GM21723 (cell line): Measurements from ENCODE around the gene EPHB2.

Experiments used
- ATAC-seq: cut with Tn5 transposase; IDR thresholded peaks from one replicate; pipeline ENCODE4 v1.9.1; 2021; ENCODE audit warnings: mild to moderate bottlenecking, moderate library complexity; ENCODE audit not compliant: unreplicated experiment

Gene EPHB2

DNA sequence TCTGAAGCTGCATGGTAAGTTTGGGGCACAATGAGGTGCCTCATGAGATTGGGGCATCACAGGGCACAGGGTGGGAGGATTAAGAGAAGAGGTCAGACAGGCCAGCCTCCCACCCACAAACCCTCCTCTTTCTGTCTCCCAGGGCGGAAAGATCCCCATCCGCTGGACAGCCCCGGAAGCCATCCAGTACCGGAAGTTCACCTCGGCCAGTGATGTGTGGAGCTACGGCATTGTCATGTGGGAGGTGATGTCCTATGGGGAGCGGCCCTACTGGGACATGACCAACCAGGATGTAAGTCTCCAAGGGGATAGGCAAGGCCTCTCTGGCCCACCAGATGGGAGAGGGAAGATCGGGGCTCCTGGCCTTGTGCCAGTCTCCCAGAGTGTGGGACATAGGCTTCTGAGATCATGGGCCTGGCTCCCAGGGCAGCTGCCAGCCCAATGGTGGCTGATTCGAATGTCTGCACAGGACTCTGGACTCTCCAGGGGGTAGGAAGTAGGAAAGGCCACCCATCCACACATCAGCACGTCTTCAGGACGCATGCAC, 198.3 kb downstream of the EPHB2 start:
- ATAC-seq: no peak

DNA sequence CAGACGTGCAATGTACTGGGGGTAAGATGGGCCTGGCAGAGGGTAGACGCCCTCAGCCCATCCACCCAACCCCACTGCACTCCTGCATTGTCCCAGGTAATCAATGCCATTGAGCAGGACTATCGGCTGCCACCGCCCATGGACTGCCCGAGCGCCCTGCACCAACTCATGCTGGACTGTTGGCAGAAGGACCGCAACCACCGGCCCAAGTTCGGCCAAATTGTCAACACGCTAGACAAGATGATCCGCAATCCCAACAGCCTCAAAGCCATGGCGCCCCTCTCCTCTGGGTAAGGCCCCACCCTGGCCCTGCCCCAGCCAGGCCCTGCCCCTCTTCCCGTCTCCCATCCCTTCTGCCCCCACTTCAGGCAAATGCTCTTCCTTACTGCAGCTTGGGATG, 199.6 kb downstream of the EPHB2 start:
- ATAC-seq: no peak

DNA sequence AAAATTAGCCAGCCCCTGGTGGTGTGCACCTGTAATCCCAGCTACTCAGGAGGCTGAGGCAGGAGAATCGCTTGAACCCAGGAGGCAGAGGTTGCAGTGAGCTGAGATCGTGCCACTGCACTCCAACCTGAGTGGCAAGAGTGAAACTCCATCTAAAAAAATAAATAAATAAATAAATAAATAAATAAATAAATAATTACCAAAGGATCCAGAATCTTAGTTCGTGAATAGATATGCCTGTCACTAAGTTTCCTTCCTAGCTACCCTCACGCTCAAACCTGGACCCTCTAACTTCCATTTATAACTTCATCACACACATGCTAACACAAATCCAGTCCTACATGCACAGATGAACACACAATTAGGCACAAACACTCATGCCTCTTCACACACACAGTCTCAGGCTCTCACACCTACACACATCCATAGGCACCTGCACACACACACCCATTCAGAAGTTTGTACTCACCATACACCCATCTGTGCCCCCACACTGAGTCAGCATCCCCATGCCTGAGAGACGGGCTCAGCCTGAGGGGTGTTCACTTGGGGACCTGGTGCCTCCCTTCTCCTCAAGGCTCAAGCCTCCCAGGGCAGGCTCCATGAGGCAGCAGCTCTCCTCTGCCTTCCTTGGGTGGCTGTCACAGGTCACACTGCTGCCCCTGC, 200.5 kb downstream of the EPHB2 start:
- no peak for ATAC-seq

DNA sequence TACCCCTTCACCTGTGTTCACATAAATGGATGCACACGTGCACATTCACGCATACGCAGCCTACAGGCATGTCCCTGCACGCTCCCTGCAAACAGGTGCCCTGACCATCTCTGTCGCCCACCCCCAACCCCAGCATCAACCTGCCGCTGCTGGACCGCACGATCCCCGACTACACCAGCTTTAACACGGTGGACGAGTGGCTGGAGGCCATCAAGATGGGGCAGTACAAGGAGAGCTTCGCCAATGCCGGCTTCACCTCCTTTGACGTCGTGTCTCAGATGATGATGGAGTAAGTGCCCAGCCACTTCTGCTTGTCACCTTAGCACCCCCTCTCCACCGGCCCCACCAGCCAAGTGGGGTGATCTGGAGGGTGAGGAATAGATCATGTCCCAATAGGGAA, 201.7 kb downstream of the EPHB2 start:
- ATAC-seq: no peak

DNA sequence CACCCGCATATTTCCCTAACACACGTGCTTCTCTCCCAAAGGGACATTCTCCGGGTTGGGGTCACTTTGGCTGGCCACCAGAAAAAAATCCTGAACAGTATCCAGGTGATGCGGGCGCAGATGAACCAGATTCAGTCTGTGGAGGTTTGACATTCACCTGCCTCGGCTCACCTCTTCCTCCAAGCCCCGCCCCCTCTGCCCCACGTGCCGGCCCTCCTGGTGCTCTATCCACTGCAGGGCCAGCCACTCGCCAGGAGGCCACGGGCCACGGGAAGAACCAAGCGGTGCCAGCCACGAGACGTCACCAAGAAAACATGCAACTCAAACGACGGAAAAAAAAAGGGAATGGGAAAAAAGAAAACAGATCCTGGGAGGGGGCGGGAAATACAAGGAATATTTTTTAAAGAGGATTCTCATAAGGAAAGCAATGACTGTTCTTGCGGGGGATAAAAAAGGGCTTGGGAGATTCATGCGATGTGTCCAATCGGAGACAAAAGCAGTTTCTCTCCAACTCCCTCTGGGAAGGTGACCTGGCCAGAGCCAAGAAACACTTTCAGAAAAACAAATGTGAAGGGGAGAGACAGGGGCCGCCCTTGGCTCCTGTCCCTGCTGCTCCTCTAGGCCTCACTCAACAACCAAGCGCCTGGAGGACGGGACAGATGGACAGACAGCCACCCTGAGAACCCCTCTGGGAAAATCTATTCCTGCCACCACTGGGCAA, 202.9 kb downstream of the EPHB2 start:
- ATAC-seq: no peak

DNA sequence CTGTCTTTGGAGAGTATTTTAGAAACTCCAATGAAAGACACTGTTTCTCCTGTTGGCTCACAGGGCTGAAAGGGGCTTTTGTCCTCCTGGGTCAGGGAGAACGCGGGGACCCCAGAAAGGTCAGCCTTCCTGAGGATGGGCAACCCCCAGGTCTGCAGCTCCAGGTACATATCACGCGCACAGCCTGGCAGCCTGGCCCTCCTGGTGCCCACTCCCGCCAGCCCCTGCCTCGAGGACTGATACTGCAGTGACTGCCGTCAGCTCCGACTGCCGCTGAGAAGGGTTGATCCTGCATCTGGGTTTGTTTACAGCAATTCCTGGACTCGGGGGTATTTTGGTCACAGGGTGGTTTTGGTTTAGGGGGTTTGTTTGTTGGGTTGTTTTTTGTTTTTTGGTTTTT, 203.5 kb downstream of the EPHB2 start:
- no peak for ATAC-seq

DNA sequence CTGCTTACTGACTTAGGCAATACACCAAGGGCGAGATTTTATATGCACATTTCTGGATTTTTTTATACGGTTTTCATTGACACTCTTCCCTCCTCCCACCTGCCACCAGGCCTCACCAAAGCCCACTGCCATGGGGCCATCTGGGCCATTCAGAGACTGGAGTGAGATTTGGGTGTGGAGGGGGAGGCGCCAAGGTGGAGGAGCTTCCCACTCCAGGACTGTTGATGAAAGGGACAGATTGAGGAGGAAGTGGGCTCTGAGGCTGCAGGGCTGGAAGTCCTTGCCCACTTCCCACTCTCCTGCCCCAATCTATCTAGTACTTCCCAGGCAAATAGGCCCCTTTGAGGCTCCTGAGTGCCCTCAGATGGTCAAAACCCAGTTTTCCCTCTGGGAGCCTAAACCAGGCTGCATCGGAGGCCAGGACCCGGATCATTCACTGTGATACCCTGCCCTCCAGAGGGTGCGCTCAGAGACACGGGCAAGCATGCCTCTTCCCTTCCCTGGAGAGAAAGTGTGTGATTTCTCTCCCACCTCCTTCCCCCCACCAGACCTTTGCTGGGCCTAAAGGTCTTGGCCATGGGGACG, 204.1 kb downstream of the EPHB2 start:
- ATAC-seq: no peak

DNA sequence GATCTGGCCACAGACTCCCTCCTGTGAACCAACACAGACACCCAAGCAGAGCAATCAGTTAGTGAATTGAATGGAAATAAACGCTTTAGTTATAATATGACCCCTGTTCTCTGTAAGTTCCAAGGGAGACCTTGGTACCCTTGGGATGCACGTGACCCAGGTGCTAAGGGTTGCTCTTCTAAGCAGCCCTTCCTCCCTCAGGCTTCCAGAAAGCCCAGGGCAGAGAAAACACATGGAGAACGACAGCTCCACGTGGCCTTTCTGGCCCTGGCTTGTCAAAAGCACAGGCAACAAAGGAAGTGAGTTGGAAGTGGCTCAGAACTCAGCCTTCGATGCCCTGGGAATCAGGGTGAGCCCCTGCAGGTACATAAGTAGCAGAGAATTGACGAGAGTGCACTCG, 204.6 kb downstream of the EPHB2 start:
- ATAC-seq: no peak

DNA sequence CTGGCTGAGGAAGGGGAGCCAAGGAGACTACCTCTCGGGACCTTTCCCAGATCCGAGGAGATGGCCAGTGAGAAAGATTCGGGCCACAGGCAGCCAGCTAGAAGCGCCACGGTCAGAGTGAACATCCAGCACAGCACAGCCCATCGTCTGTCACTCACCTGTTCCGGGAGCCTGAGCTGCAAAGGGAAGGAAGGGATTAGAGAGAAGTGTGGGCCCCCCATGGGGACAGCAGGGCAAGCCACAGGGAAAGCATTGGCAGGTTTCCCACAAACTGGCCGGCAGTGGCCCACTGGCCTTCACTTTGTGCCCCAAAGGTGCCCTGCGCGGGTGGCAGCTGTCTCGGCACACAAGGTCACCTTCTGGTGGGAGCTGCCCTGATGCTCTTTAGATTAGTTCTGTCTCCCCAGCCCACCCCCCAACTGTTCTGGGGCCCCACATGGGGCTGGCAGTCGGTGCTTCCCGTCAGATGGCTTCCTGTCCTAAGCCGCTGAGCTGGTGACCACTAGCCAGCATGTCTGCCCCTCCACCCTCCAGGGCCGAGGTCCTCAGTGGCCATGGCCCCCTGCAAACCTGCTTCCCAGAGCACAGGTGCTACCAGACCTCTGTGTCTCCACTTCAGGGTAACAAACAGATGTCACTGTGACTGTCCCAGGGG, 205.3 kb downstream of the EPHB2 start:
- ATAC-seq: no peak

DNA sequence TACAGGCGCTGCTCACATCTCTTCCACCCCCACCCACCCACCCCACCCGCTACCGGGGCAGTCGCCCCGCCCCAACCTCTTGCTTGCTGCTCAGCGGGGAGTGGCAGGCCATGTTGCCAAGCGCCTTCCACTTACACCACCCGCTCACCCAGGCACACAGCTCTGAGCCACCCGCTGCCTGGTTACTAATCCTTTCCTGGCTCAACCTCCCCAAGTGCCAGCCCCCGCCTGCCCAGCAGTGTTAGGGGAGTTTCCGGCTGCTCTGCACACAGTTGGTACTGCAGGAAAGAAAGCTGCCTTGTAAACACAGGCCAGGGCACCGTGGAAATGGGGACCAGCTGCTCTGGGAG, 205.8 kb downstream of the EPHB2 start:
- no peak for ATAC-seq

DNA sequence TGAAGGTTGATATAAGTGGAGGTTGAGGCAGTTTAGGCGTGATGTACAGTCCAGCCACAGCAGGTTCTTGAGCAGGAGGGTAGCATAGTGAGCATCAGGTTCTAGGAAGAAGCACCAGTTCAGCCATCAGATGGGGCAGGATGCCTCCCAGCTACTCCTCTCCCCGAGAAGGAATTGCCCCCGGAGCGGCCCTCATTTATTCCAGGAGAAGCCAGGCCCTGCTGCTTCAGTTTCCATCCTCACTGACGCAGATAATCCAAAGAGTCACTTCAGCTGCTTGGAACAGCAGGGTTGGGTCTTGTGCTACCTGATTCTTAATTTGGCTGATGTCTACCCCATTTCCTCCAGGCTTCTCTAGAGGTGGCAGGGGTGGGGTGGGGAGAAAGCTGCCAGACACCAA, 207.3 kb downstream of the EPHB2 start:
- ATAC-seq: no peak

DNA sequence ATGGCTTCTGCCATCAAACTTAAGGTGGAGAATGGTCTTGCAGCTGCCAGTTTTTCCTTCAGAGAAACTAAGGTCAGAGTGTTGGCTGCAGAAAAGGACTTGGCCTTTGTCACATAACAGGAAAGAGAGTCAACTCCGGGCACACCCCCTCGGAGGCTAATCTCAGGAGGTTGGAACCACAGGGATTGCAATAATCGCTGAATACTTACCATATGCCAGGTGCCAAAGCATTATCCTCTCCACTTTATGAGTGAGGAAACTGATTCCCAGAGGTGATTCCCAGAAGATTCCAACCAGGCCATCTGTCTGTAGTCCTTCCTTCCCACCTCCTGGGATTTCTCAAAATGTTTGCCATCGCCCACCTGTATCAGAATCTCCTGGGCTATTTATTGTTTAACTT, 208.0 kb downstream of the EPHB2 start:
- ATAC-seq: no peak

DNA sequence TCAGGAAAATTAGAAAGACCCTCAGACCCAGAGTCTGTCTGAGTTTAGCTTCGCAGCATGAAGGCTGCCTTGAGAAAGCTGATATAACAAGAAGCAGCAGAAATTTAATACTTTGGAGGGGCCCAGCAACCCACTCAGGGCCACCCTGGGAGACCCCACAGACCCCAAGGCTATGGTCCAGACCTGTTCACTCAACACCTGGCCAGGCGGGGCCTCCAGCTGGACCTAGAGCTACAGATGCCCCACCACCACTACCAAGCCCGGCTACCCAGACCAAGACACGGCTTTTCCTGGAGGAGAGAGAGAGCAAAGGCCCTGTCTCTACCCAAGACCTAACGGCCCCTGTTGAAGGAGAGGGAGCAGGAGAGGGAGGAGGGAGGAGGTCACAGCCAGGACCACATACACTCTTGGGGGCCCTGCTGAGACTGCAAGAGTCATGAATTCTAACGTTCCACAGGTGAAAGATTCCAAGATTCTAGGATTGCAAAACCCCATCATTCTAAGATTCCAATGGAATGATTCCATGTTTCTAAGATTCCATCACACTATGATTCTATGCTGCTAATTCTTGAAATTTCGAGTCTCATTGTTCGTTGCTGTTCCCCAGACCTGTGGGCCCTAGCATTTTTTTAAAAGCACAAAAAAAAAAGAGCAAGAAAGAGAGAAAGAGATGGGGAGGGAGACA, 208.8 kb downstream of the EPHB2 start:
- ATAC-seq: no peak

DNA sequence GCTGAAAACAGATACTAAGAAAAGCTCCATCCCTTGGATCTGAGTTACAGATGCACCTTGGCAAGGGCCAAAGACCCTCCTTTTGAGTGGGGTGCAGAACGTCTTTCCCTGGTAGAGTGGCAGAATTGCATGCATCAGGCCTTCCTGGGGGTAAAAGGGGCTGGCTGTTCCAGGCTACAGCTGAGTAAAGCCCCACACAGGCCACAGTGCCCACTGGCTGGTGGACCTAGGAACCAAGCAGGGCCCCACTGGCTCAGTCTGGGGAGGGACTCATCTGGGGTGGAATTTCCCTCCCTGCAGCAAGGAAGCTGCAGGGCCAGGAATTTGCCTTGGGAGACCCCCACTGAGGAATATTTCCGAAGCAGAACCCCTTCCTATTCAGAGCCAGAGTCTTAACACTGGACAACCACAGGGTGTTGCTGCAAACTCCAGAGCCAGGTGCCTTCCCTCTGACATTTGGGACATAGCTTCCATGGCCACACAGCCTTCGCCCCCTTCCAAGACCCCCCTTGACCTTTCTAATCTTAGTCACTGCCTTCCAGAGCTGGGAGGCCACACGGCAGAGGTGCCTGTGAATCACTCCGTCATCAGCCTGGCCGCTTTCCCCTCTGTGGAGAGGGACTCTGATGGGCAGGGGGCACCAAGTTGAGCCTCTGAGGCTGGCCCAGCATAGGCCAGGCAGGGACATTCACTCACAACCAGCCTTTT, 209.5 kb downstream of the EPHB2 start:
- no peak for ATAC-seq

DNA sequence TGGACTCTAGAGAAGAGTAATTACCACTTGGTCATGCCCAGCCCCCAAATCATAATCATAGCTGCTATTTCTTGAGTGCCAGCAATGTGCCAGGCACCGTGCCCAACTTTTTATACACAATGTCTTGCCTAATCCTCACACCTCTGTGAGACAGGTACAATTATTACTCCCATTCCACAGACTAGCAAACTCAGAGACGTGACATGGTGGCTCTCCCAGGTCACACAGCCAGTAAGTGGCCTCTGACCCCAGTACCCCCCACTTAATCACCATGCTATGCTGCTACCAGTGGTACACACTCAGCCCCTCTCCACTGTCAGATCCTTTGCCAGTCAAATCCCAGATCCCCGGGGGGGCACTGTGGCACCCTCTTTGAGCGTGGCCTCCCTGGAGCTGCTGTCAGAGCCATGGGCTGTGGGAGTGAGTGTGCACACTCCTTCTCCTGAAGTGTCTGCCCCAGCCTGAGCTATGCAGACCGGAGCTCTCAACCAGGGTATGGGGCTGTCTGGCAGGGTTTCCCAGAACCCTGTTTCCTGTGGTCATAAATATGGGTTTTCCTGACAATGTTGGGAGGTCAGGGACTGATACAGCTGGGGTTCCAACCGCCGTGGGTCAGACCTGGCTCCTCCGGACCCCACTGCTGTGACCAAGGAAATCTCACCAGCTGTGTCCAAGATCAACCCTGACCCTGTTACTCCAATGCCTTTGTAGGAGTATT, 210.3 kb downstream of the EPHB2 start:
- no peak for ATAC-seq

DNA sequence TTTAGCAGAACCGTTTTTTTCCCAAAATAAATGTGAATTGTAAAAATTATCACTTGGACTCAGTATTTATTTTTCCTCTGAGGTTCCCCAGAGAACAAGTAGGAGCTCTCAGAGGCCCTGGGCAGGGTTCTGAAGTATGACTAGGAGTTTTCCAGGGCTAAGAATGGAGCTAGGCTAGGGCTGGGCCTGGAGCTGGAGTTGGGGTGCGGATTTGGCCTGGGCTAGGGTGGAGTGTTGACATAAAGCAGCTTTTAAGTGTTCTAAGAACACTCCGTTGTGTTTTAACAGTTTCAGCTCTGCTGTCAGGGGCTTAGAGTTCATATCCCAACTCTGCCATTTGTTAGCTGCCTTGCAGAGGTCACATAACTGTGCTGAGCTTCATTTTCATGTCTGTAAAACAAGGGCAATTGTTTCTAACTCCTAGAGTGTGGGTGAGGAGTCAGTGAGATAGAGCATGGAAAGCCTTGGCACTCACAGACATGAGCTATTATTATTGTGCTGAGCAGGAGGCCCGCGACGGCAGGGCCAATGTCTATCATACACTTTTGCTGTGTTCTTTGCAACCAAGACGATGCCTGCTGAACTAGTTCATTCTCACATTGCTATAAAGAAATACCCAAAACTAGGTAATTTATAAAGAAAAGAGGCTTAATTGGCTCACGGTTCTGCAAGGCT, 210.9 kb downstream of the EPHB2 start:
- no peak for ATAC-seq

DNA sequence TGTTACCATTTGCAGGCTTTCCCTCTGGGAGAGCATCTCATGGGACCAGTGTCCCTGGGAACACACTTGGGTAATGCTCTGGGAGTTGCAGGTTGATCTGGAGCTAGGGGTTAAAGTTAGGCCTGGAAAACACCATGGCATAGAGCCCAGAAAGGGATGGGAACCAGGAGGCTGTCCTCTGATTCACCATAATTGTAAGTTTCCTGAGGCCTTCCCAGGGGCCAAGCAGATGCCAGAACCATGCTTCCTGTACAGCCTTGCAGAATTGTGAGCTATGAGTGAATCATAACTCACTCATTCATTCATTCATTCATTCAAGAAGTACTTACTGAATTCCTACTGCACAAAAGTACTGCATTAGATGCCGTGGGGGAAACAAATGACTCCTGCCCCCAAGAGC, 212.0 kb downstream of the EPHB2 start:
- ATAC-seq: no peak

DNA sequence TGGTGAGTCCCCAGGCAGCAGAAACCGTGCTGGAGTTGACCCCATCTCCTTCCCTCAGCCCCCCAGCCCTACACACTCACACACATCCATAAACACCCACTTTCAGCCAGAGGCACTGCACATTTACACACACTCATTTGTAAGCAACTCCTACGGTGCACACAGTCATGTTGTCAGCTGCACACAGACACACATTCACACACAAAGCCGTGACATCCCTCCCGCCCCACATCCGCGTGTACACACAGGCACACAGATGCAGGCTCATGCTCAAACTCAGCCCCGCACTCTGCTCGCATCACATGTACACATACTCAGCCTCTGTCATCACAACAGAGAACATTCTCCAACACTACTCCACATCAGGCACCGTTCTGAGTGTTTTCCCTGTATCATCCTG, 214.5 kb downstream of the EPHB2 start:
- ATAC-seq: no peak

DNA sequence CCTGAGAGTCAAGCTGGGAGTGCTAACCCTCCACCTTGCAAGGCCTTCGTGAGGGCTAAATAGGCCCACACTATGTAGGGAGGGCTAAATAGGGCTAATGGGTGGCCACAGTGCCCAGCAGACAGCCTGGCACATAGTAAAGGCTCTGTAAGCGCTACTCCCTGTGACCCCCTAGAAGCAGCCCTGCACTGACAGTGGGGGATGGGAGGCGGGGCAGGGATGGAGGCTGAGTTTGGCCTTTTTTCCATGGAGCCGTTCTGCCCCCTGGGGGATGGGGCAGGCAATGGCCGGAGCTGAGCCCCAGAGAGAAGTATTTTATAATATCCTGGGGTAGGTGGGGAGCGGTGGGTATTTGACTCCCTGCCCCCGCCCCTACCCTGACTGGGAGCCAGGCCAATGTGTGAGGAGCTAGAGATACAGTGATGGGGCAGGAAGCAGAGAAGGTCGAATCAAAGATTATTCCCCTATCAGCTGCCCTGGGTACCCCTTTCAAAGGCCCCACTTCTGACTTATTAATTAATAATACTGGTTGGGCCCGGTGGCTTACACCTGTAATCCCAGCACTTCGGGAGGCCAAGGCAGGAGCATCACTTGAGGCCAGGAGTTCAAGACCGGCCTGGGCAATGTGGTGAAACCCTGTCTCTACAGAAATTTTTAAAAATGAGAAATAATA, 219.7 kb downstream of the EPHB2 start:
- no peak for ATAC-seq
